Suppressor macrophage treated with lipopolysaccharide for 1 hour (primary cell): ENCODE results near the gene CAPZB.

Experiments
- DNase-seq, 3 donors: peaks; one replicate each; pipeline ENCODE4 v3.0.0-alpha.2; 2020 to 2022

CAPZB gene

DNA sequence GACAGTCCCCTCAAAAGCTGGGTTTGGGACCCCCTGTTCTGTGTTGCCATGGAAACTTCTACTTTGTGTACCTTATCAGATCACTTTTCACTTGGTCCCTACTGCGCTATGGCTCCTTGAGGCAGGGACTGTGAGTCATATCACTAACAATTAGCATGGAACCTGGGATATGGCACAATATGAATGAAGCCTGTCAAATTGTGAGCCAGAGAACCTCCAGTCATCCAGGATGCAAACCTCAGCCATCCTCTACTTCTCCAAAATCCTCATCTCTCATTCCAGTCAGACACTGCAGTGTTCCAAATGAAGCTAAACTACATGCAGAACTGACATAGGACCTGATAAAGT lies 11.2 kb upstream of the CAPZB start:
- peak in 1 of 3 donors; percentile 32 for DNase-seq

- no peak for DNase-seq
Measured at GRCh38 chr1:19495799-19496526, 10.6 kb upstream of the CAPZB start.

- peak; percentile 40 to 49 (median 47) for DNase-seq
Measured at GRCh38 chr1:19495000-19495656, 9.8 kb upstream of the CAPZB start.

DNA sequence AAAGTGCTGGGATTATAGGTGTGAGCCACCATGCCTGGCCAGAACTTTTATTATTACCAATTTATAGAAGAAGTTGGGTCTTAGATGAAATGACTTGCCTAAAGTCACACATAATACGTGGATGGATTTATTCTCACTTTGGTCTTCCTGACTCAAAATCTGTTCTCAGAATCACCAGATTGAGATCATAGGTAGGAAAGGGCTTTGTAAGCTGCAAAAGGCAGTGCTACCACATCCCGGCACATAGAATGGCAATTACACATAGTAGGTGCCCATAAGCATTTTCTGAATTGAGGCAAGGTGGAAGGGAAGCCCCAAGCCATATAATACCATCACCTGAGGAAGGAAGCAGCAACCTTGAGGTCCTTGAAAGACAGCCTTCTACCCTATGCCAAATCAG lies 8.2 kb upstream of the CAPZB start:
- no peak for DNase-seq

DNA sequence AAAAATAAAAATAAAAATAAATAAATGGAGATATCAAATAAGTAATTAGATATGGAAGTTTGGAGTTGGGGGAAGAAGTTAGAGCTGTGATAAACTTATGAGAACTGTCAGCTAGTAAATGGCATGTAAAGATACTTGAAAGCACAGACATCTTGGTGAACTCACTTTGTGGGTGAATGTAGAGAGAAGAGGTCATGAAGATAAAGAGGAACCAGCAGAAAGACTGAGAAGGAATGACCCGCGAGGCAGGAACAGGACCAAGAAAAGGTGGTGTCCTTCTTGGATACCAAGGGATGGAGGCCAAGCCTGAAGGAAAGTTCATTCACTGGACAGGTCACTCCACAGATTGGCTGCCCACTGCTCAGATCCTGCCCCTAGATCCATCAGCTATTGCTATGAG lies 4.7 kb upstream of the CAPZB start:
- DNase-seq = no peak

DNA sequence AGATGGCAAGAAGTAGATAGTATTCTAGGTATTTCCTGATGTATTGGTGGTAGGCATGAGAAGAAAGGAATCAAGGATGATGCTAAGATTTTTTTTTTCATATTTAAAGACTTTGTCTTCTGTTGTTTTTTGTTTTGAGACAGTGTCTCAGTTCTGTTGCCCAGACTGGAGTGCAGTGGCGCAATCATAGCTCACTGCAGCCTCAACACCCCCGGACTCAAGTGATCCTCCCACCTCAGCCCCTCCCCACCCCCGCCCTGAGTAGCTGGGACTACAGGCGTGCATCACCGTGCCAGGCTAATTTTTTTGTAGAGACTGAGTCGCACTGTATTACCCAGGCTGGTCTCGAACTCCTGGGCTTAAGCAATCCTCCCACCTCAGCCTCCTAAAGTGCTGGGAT lies 2.8 kb upstream of the CAPZB start:
- DNase-seq = peak in 2 of 3 donors; percentile 51 to 63

GRCh38 chr1:19484798-19485361 lies 459 bp downstream of the CAPZB start:
- peak in 2 of 3 donors; percentile 46 to 61 for DNase-seq

DNA sequence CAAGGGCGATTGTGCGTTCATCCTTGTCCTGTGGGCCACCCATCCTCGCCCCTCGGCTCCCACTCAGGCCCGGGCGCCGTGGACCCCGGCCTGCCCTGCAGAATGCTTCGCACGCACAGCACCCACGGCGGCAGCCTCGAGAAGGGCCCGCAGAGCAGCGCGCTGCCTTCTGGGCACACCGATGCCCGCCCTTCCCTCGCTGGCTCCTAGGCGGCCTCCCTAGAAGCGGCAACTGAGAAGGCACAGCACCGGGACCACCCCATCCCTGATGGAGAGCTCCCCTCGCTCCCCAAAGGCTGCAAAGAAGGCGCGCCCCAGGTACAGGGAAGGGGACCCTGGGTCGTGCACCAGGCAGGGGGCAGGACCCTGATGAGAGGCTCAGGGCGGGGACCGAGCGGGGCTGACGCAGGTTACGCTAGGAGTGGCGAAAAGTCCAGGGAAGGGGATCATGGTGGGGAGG lies 971 bp downstream of the CAPZB start:
- peak in 1 of 3 donors; percentile 36 for DNase-seq

GRCh38 chr1:19483691-19484090 lies 1.6 kb downstream of the CAPZB start:
- DNase-seq = no peak

DNA sequence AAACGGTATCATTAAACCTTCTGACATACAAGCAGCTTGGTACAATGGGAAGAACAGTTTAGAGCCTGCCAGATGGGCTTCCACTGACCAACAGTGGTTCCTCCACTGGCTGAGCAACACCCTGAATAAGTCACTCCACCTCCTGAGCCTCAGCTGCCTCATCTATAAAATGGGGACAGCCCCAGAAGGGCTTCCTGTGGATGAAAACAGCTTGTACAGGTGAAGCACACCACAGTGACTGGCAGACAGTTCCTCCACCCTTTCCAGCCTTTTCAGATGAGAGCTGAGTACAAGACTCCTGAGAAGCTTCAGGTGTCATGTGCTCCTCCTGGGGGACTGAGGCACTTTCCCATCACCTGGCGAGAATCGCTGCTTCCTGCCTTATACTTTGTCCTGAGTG lies 2.1 kb downstream of the CAPZB start:
- no peak for DNase-seq

- DNase-seq = no peak
Measured at GRCh38 chr1:19481826-19482398, 3.4 kb downstream of the CAPZB start.

- no peak for DNase-seq
Measured at GRCh38 chr1:19480282-19480681, 5.1 kb downstream of the CAPZB start.

DNA sequence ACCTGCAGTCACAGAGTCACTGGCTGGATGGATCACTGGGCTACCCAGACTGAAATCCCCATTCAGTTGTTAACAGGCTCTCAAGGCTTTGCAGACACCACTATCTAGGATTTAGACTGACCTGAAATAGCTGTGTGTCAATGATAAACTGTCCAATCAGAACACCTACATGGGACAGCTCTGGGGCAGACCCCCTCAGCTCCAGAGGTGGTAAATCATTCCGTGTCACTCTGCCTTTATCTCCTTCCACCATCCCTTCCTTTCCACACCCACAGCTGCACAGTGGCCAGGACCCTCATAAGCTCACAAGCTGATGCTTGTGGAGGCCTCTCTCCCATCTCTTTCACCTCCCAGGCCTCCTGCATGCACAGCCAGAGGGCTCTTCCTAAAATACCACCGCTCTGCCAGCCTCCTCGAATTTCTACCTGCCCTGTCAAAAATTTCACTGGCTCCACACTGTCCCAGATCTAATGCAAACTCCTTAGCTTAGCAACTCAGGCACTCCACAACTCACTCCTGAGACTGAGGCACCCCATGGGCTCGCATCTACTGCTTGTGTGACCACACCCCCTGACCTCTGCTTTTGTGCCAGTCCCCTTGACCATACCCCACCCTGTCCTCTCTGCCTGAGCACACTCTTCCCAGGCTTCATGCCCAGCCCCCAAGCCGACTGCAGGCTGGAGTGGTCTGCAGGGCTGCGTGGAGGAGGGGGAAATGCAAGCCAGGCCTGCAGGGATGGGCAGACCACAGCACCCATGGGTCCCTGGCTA lies 5.8 kb downstream of the CAPZB start:
- DNase-seq = no peak

DNA sequence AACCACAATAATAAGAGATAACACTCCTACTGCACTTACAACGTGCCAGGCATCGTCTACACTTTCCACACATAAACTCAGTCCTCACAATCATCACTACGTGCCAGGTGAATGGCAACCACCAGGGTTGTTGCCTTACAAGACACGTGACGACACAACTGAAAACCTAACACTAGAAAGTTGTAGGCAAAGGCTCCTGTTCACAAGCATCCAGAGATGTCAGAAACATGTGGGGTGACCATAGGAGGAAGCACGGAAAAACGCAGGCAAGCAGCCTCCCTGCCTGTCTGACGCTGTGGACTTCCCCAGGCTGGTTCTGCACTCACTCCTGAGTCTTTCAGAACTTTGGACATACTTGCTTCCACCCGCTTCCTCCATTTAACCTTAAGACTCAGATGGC lies 7.0 kb downstream of the CAPZB start:
- peak; percentile 78 to 85 (median 81) for DNase-seq

DNA sequence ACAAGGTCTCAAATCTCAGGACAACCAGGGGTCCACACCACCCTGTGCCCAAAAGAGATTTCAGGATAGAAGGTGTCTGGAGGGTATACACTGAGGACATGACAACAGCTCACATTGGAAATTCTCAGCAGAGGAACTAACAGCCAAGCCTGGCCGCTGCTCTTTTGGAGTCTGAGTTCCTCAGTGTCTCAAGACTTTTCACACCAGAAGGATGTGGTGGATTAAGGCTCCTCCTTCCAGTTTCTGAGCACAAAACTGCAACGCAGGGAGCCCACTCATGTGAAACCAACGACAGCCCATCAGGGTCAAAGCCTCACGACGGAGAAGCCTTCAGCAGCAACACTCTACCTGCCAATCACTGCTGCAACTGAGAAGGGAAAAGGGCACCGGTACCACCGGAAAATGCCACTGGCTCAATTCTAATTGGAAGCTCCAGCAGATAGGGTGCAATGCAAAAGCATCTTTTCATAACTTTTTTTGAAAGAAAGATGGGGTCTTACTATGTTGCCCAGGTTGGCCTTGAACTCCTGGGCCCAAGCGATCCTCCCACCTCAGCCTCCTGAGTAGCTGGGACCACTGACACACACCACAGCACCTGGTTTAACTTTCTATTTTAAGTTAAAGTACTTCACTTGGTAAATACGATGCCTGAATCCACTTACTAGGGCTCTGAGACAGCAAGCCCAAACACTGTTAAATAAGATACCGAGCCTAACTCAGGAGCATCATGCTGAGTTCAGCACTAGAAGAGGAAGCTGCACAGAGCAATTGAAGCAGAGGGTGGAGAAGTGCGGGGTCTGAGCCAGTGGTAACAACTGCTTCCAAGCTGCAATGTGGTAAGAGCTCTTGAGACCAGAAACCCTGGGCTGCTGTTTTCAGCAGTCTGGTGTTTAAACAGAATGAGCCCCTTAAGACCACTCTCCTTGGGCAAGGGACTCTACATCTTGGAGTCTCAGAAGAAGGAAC lies 7.8 kb downstream of the CAPZB start:
- DNase-seq = peak; percentile 76 to 81 (median 77)

DNA sequence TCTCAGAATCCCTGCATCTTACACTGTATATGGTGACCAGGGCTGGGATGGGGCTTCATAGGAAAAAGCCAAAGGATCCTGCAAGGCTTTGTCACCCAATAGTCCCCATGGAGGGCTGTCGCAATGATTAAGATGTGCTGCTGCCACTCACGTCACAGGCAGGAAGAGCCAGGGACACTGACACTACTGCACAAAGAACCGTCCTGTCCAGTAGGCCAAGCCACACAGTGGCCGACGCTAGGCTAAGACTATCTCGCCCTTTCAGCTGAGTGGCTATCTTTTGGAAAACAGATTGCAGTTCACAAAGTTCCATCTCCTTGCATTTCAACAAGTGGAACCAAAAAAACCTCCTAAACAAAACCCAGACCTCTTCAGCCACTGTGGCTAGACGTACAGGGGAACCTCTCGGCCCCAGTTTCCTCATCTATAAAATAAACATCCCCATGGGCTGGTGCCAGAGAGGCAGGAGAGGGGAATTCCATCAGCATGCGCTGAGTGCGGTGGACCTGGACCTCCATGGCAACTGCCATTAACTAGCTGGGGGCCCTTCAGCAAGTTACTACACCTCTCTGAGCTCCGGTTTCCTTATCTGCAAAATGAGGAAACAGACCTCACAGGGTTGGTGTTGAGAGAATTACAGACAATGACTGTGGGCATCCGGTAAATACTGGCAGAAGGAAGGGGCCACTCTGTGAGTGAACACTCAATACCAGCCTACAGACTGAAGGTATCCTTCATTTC lies 8.7 kb downstream of the CAPZB start:
- DNase-seq = peak; percentile 68 to 78 (median 76)

DNA sequence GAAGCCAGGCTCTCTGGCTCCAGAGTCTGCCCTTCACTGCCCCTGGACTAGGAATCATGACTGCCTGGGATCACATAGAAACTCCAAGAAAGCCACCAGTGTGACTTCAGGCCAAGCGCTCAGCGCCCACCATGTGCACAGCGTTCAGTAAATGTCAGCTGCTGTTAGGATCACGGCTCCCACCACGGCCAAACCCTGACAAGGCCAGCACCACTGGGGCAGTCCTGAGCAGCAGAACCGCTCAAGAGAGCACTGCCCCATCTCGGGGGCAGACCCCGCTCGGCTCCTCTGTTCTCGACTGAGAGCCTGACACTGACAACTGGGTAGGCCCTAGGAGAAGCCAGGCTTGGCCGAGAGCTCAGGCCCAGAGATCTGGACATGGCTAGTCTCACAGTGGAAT lies 10.0 kb downstream of the CAPZB start:
- no peak for DNase-seq

DNA sequence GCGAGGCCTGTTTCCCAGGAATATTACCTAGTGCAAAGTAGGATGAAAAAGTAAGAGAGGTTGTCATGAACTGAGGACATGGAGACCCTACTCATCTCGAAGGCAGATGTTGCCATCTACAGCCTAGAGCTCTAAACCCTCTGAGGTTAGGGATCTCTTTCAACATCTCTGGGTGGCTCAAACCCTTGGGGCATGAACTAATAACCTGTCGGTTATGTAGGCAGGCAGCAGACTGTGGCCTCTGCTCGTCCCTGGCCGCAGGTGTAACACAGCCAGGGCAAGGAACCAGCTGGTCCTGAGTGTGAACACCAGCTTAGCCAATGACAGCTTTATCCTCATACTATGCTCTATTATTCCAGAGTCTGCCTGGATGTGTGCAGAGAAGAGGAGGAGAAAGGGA lies 13.2 kb downstream of the CAPZB start:
- DNase-seq = no peak

- no peak for DNase-seq
Measured at GRCh38 chr1:19469004-19469403, 16.3 kb downstream of the CAPZB start.

- DNase-seq = peak; percentile 71 to 79 (median 72)
Measured at GRCh38 chr1:19468397-19468956, 16.9 kb downstream of the CAPZB start.
